GM23338 (cell line): ENCODE results near the gene NFIC. TPM values are rescaled to one million over a fixed set of nuclear protein-coding genes. Genes with fewer than 3 reads are reported as not detected.

Experiments
- CREB1 ChIP-seq: fragments of 250-450 bp; sonication (Bioruptor Pico); IDR thresholded peaks from 2 replicates; pipeline ENCODE4 v1.5.0; 2020; ENCODE audit warnings: low read depth, mild to moderate bottlenecking, moderate library complexity
- EZH2 ChIP-seq: fragments of 200-600 bp; sonication (generic); IDR thresholded peaks from one replicate; pipeline ENCODE4 v1.8.0; 2017; ENCODE audit warnings: antibody characterized with exemption, mild to moderate bottlenecking, low read depth; ENCODE audit not compliant: unreplicated experiment
- EZH2phosphoT487 ChIP-seq: fragments of 200-600 bp; sonication (generic); IDR thresholded peaks from one replicate; pipeline ENCODE4 v1.8.1; 2018; ENCODE audit warnings: antibody characterized with exemption; ENCODE audit not compliant: unreplicated experiment
- JUNB ChIP-seq: IDR thresholded peaks from one replicate; pipeline ENCODE4 v1.6.1; 2016; ENCODE audit warnings: antibody characterized with exemption; ENCODE audit not compliant: unreplicated experiment
- NANOG ChIP-seq: IDR thresholded peaks from 2 replicates; pipeline ENCODE4 v1.6.1; 2016; ENCODE audit warnings: antibody characterized with exemption, borderline replicate concordance
- STAT1 ChIP-seq: IDR thresholded peaks from one replicate; pipeline ENCODE4 v1.6.1; 2016; ENCODE audit warnings: antibody characterized with exemption; ENCODE audit not compliant: unreplicated experiment
- polyA plus RNA-seq: library from polyadenylated mRNA; unstranded; fragments of >200 nt; fragmentation: Nextera tagmentation; extraction: Ambion mirVana; gene quantifications from 2 replicates; pipeline ENCODE4 v1.2.1, GENCODE V29; 2016
- total RNA-seq: library from RNA; depleted of rRNA; stranded (reverse); fragments of >200 nt; shearing (Covaris generic); gene quantifications from 2 replicates; pipeline ENCODE4 v1.2.3, GENCODE V29; 2014
- TF ChIP-seq, protein P1 (sequence below): fragments of 250-450 bp; sonication (Bioruptor Pico); IDR thresholded peaks from 2 replicates; pipeline ENCODE4 v1.5.0; 2020; ENCODE audit warnings: mild to moderate bottlenecking, moderate library complexity
- TF ChIP-seq, protein P2 (sequence below), 2 experiments: fragments of 200-600 bp in 1 of 2; sonication (generic) in 1 of 2; conservative IDR thresholded peaks; 2 replicates each; pipeline versions ENCODE4 v1.5.1 to v1.6.1; 2016 to 2017; ENCODE audit warnings: antibody characterized with exemption in 2 of 2, low read depth in 2 of 2, mild to moderate bottlenecking in 2 of 2, moderate library complexity in 1 of 2
- TF ChIP-seq, protein P3 (sequence below): IDR thresholded peaks from 2 replicates; pipeline ENCODE4 v1.6.1; 2016; ENCODE audit warnings: antibody characterized with exemption

NFIC gene
- total and polyA plus RNA-seq, 2 experiments from 2014 or later: 1.3 to 5.3 TPM

DNA sequence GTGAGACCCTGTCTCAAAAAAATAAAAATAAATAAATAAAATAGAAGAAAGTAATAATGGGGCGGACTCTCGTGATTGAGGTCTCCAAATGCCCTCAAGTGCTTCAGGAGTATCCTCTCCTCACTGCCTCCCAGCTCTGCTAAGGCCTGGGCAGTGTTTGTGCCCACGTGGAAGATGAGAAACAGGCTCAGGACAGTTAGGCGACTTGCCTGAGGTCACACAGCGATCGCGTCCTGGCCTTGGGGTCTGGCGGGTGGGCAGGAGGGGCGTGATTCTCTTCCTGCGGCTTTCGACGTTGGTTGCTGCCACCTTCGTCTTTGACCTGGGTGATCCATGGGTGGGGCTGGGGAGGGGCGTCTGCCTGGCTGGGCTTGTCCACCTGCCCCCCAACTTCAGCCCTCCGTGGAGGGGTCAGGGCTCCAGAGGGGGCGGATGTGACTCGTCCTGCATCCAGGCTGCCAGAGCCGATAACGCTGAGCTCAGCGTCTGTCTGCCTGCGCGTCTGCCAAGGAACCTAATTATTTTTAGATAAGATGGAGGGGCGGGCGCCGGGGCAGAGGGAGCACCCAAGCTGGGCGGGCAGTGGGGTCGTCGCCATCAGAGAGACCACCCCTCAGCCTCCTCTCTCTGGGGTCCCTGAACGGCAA, 56.9 kb downstream of the NFIC start (continued):
- TF ChIP-seq, protein P1, sequence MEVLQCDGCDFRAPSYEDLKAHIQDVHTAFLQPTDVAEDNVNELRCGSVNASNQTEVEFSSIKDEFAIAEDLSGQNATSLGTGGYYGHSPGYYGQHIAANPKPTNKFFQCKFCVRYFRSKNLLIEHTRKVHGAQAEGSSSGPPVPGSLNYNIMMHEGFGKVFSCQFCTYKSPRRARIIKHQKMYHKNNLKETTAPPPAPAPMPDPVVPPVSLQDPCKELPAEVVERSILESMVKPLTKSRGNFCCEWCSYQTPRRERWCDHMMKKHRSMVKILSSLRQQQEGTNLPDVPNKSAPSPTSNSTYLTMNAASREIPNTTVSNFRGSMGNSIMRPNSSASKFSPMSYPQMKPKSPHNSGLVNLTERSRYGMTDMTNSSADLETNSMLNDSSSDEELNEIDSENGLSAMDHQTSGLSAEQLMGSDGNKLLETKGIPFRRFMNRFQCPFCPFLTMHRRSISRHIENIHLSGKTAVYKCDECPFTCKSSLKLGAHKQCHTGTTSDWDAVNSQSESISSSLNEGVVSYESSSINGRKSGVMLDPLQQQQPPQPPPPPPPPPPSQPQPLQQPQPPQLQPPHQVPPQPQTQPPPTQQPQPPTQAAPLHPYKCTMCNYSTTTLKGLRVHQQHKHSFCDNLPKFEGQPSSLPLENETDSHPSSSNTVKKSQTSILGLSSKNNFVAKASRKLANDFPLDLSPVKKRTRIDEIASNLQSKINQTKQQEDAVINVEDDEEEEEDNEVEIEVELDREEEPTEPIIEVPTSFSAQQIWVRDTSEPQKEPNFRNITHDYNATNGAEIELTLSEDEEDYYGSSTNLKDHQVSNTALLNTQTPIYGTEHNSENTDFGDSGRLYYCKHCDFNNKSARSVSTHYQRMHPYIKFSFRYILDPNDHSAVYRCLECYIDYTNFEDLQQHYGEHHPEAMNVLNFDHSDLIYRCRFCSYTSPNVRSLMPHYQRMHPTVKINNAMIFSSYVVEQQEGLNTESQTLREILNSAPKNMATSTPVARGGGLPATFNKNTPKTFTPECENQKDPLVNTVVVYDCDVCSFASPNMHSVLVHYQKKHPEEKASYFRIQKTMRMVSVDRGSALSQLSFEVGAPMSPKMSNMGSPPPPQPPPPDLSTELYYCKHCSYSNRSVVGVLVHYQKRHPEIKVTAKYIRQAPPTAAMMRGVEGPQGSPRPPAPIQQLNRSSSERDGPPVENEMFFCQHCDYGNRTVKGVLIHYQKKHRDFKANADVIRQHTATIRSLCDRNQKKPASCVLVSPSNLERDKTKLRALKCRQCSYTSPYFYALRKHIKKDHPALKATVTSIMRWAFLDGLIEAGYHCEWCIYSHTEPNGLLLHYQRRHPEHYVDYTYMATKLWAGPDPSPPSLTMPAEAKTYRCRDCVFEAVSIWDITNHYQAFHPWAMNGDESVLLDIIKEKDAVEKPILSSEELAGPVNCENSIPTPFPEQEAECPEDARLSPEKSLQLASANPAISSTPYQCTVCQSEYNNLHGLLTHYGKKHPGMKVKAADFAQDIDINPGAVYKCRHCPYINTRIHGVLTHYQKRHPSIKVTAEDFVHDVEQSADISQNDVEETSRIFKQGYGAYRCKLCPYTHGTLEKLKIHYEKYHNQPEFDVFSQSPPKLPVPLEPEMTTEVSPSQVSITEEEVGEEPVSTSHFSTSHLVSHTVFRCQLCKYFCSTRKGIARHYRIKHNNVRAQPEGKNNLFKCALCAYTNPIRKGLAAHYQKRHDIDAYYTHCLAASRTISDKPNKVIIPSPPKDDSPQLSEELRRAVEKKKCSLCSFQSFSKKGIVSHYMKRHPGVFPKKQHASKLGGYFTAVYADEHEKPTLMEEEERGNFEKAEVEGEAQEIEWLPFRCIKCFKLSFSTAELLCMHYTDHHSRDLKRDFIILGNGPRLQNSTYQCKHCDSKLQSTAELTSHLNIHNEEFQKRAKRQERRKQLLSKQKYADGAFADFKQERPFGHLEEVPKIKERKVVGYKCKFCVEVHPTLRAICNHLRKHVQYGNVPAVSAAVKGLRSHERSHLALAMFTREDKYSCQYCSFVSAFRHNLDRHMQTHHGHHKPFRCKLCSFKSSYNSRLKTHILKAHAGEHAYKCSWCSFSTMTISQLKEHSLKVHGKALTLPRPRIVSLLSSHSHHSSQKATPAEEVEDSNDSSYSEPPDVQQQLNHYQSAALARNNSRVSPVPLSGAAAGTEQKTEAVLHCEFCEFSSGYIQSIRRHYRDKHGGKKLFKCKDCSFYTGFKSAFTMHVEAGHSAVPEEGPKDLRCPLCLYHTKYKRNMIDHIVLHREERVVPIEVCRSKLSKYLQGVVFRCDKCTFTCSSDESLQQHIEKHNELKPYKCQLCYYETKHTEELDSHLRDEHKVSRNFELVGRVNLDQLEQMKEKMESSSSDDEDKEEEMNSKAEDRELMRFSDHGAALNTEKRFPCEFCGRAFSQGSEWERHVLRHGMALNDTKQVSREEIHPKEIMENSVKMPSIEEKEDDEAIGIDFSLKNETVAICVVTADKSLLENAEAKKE (CRISPR knock-in tag): no peak
- TF ChIP-seq JUNB (no peak), NANOG (no peak), EZH2phosphoT487 (no peak), CREB1 (no peak), EZH2 (no peak), STAT1 (no peak)
- TF ChIP-seq, protein P2, sequence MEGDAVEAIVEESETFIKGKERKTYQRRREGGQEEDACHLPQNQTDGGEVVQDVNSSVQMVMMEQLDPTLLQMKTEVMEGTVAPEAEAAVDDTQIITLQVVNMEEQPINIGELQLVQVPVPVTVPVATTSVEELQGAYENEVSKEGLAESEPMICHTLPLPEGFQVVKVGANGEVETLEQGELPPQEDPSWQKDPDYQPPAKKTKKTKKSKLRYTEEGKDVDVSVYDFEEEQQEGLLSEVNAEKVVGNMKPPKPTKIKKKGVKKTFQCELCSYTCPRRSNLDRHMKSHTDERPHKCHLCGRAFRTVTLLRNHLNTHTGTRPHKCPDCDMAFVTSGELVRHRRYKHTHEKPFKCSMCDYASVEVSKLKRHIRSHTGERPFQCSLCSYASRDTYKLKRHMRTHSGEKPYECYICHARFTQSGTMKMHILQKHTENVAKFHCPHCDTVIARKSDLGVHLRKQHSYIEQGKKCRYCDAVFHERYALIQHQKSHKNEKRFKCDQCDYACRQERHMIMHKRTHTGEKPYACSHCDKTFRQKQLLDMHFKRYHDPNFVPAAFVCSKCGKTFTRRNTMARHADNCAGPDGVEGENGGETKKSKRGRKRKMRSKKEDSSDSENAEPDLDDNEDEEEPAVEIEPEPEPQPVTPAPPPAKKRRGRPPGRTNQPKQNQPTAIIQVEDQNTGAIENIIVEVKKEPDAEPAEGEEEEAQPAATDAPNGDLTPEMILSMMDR (conservative IDR thresholded peaks at IDR 0.05; ENCODE audit: low read depth in 2 of 2): no peak
- TF ChIP-seq, protein P3, sequence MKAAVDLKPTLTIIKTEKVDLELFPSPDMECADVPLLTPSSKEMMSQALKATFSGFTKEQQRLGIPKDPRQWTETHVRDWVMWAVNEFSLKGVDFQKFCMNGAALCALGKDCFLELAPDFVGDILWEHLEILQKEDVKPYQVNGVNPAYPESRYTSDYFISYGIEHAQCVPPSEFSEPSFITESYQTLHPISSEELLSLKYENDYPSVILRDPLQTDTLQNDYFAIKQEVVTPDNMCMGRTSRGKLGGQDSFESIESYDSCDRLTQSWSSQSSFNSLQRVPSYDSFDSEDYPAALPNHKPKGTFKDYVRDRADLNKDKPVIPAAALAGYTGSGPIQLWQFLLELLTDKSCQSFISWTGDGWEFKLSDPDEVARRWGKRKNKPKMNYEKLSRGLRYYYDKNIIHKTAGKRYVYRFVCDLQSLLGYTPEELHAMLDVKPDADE: no peak
